WERI-Rb-1 (cell line): ENCODE data around the gene PARD3B.

Experiments used
- DNase-seq: peaks from one replicate; pipeline ENCODE4 v3.0.0-alpha.2; 2020
- H3K27ac ChIP-seq: fragments of 250-450 bp; sonication (Bioruptor Pico); 2 replicates; pipeline ENCODE4 v1.5.1; 2020; ENCODE audit warnings: mild to moderate bottlenecking, moderate library complexity
- H3K27me3 ChIP-seq: fragments of 250-450 bp; sonication (Bioruptor Pico); 2 replicates; pipeline ENCODE4 v1.5.1; 2021; ENCODE audit warnings: mild to moderate bottlenecking, low read depth, moderate library complexity; ENCODE audit not compliant: insufficient read depth, severe bottlenecking
- H3K36me3 ChIP-seq: fragments of 250-450 bp; sonication (Bioruptor Pico); 2 replicates; pipeline ENCODE4 v1.5.1; 2020; ENCODE audit warnings: mild to moderate bottlenecking, moderate library complexity
- H3K4me3 ChIP-seq: 2 replicates; pipeline ENCODE4 v1.5.1; 2011; ENCODE audit warnings: low read depth, mild to moderate bottlenecking, control low read depth, low read length
- H3K9me3 ChIP-seq: fragments of 250-450 bp; sonication (Bioruptor Pico); 2 replicates; pipeline ENCODE4 v1.5.1; 2021; ENCODE audit warnings: mild to moderate bottlenecking, moderate library complexity; ENCODE audit not compliant: severe bottlenecking
- TF ChIP-seq, protein P1 (sequence below): IDR thresholded peaks from 2 replicates; pipeline ENCODE4 v1.5.1; 2011; ENCODE audit warnings: low read depth, mild to moderate bottlenecking, control low read depth, inconsistent platforms, low read length

Gene PARD3B

GRCh38 chr2:204900487-204900886 lies 355.2 kb downstream of the PARD3B start:
- Histone ChIP-seq H3K4me3 (no peak overlapping the region), H3K27me3 (no peaks in the 10 kb centered on the region), H3K9me3 (no peaks in the 10 kb centered on the region), H3K36me3 (no peaks in the 10 kb centered on the region), H3K27ac (no peak overlapping the region)
- no peak for DNase-seq
- TF ChIP-seq, protein P1, sequence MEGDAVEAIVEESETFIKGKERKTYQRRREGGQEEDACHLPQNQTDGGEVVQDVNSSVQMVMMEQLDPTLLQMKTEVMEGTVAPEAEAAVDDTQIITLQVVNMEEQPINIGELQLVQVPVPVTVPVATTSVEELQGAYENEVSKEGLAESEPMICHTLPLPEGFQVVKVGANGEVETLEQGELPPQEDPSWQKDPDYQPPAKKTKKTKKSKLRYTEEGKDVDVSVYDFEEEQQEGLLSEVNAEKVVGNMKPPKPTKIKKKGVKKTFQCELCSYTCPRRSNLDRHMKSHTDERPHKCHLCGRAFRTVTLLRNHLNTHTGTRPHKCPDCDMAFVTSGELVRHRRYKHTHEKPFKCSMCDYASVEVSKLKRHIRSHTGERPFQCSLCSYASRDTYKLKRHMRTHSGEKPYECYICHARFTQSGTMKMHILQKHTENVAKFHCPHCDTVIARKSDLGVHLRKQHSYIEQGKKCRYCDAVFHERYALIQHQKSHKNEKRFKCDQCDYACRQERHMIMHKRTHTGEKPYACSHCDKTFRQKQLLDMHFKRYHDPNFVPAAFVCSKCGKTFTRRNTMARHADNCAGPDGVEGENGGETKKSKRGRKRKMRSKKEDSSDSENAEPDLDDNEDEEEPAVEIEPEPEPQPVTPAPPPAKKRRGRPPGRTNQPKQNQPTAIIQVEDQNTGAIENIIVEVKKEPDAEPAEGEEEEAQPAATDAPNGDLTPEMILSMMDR = no peak

GRCh38 chr2:204900910-204901309 lies 355.6 kb downstream of the PARD3B start:
- Histone ChIP-seq H3K27ac (no peak overlapping the region), H3K27me3 (no peaks in the 10 kb centered on the region), H3K4me3 (no peak overlapping the region), H3K36me3 (no peaks in the 10 kb centered on the region), H3K9me3 (no peaks in the 10 kb centered on the region)
- no peak for DNase-seq
- TF ChIP-seq, protein P1 = no peak

- TF ChIP-seq, protein P1 = no peak
- no peaks in the 10 kb centered on the region for H3K27me3 ChIP-seq
- no peaks in the 10 kb centered on the region for H3K36me3 ChIP-seq
- H3K4me3 ChIP-seq = no peak overlapping the region
- no peak overlapping the region for H3K27ac ChIP-seq
- H3K9me3 ChIP-seq = no peaks in the 10 kb centered on the region
- DNase-seq = no peak
Measured at GRCh38 chr2:204901591-204901990, 356.3 kb downstream of the PARD3B start.

- DNase-seq = no peak
Measured at GRCh38 chr2:204909791-204910190, 364.5 kb downstream of the PARD3B start.

GRCh38 chr2:204913312-204913711 lies 368.0 kb downstream of the PARD3B start:
- TF ChIP-seq, protein P1 = no peak

More at GRCh38 chr2:204909791-204910190, 364.5 kb downstream of the PARD3B start:
- H3K4me3 ChIP-seq = no peak overlapping the region
- TF ChIP-seq, protein P1 = no peak
- no peaks in the 10 kb centered on the region for H3K27me3 ChIP-seq
- no peaks in the 10 kb centered on the region for H3K36me3 ChIP-seq
- H3K9me3 ChIP-seq = no peaks in the 10 kb centered on the region
- no peak overlapping the region for H3K27ac ChIP-seq

DNA sequence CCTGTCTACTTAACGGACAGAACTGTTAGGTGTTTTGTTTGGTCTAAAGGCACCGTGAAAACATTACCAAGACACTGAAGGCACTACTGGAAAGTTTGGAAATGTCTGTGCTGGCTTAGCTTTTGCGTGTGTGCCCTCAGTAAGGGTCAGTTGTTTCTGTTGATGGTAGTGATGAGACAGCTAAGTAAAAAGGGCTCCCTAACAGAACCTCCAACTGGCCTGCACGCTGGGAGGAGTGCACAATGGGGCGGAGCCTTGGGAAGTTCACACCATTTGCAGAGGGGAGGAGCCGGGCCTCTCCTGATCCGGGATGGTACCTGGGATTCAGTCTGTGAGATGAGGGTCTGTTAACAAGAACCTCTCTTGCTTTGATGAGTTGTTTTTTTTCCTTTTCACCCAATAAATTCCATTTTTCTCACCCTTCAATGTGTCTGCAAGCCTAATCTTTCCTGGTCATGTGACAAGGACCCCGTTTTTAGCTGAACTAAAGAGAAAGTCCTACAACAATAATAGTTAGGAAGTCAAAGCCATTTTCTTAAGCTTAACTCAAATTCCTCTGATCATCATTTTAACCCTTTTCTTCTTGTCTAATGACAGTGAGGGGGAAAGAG lies 368.7 kb downstream of the PARD3B start:
- H3K36me3 ChIP-seq = no peaks in the 10 kb centered on the region
- TF ChIP-seq, protein P1 = no peak
- no peak for DNase-seq
- no peak overlapping the region for H3K27ac ChIP-seq
- no peaks in the 10 kb centered on the region for H3K9me3 ChIP-seq
- no peak overlapping the region for H3K4me3 ChIP-seq
- no peaks in the 10 kb centered on the region for H3K27me3 ChIP-seq

More at GRCh38 chr2:204913312-204913711, 368.0 kb downstream of the PARD3B start:
- H3K36me3 ChIP-seq = no peaks in the 10 kb centered on the region
- no peak overlapping the region for H3K27ac ChIP-seq
- H3K9me3 ChIP-seq = no peaks in the 10 kb centered on the region
- no peaks in the 10 kb centered on the region for H3K27me3 ChIP-seq
- no peak for DNase-seq
- H3K4me3 ChIP-seq = no peak overlapping the region
